COR-L47 (cell line): ENCODE results near the gene ZNF827.

ENCODE experiments used
- DNase-seq: peaks from one replicate; lab custom pipeline; 2025; lab: John Stamatoyannopoulos, UW

The ZNF827 gene

GRCh38 chr4:145824463-145824862 is 114.2 kb downstream of the ZNF827 start:
- DNase-seq = no peak

DNA sequence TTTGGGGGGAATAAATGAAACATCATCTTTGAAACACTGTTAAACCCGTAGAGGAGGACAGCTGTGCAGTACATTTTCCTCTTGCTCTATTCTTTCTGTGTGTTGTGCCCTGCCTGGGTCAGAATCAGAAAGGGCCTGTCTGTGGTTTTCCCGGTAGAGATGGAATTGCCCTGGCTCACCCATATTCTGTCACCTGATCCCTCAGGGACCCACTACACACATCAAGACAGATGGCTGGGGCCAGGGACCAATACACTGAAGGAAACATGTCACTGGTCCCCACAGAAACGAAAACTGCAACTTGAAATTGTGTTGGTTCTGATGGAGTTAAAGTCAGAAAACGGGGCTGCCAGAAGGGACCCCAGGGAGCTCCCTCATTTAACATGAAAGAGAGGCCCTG is 114.9 kb downstream of the ZNF827 start:
- no peak for DNase-seq

DNA sequence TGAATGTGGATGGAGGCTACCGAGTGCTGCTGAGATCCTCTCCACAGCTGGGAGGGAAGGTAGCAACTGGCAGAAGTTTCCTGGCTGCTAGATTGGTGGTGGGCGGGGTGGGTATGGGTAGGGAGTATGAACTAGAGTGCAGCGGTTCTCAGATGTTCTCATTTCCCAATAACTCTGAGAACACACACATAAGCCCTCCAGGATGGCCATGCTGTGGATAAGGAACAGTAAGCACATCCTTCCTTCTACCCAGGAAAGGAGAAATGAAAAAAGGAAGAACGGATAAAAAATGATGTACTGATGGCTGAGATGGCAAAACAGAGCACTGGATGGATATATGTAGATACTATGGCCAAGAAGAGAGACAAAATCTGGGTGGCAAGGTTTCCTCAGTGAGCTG is 116.0 kb downstream of the ZNF827 start:
- no peak for DNase-seq

- DNase-seq = no peak
Measured at GRCh38 chr4:145822181-145822580, 116.4 kb downstream of the ZNF827 start.

- no peak for DNase-seq
Measured at GRCh38 chr4:145821766-145822165, 116.9 kb downstream of the ZNF827 start.

DNA sequence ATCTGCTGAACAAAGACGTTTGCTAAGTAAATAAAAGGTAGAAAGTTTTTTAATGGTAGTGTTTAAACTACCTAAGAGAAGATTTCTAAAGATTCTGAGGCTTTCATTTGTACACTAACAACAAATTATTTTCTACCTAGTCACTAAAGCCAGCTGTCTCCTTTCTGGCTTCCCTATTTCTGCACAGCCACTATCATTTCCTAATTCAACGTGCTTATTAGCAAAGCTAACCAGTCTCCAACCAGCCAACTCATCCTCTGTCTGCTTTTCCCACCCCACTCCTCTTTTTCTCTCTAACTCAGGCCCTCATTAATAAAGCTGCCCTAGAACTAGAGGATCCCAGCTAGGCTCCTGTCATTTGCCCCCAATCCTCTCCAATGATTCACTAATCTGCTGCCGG is 118.2 kb downstream of the ZNF827 start:
- no peak for DNase-seq

DNA sequence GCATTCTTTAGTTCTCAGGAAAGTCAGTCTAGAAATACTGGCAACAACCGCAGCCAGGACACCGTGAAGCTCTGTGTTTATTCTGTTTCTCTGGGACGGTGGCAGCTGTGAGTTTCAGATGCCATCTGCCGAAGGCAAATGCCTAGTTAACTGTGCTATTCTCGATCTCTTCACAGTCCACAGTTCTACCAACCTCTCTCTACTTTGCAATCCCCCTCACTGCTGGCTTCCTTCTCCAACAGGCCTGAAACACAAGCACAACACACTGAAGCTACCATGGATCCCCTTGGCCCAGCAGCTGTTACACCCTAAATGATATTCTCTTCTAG is 118.8 kb downstream of the ZNF827 start:
- DNase-seq = no peak

GRCh38 chr4:145819101-145819852 is 119.3 kb downstream of the ZNF827 start:
- DNase-seq = no peak

DNA sequence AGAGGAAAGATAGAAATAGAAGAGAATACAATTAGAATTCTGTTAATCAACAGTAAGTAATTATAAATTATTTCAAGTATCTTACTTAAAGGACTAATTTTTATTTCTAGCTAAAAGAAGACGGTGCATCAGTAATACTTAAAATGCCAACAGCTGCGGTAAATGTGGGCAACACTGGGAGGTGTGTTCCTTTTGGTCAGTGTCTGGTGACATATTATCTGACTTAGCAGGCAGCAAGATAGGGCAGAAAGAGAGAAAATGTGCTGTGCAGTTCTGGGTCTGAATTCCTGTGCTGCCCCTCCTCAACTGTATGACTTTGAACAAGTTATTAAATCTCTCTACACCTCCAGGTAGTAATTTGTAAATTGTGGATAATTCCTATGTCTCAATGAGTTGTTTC is 120.6 kb downstream of the ZNF827 start:
- no peak for DNase-seq

- no peak for DNase-seq
Measured at GRCh38 chr4:145816091-145816490, 122.5 kb downstream of the ZNF827 start.

GRCh38 chr4:145815626-145816025 is 123.0 kb downstream of the ZNF827 start:
- no peak for DNase-seq

DNA sequence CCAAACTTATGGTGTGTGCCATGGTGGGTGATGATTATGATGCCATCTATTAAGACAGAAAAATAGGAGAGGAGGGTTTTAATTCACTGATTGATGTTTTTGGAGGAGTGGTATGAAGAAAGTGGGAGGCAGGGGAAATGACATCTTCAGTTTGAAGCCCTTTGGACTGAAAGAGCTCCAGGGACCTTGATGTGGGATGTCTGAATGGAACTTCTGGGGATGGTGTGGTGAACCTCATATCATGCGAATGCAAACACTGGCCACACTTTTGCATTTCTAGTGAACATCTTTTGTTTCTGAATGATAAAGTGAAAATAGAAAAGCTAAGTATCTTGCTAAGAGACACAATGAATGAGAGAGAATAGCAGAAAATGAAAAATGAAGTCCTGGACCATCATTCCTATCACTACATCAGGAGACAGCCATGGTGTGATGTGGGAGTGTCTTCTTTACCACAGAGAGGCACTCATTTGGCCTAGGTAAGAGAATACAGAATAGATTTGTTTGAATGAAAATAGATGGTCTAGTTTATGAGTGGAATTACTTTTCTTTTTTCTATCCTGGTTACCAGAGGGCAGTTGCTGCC is 123.5 kb downstream of the ZNF827 start:
- DNase-seq = no peak

GRCh38 chr4:145814246-145814645 is 124.4 kb downstream of the ZNF827 start:
- no peak for DNase-seq

GRCh38 chr4:145812919-145813318 is 125.7 kb downstream of the ZNF827 start:
- DNase-seq = no peak

DNA sequence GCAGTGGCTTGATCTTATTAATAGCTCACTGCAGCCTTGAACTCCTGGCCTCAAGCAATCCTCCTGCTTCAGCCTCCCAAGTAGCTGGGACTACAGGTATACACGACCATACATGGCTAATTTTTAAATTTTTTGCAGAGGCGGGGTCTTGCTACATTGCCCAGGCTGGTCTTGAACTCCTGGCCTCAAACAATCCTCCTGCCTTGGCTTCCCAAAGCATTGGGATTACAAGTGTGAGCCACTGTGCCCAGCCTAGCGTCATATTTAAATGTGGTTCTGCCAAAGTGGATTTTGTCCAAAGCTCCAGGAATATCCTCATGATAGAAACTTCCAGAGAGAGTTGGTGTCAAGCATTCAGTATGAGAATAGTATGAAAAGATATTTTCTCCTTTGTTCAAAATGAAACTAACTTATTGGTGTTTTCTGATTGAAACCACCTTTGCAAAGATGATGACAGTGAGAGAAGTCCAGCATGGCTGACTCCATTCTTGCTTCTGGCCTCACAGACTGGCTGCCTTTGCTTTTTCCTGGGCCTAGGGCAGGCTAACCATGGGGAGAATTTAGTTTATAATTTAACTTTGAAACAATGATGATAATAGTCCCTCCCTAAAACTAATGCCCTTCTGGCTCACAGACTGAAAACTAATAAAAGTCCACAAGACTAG is 129.6 kb downstream of the ZNF827 start:
- no peak for DNase-seq

DNA sequence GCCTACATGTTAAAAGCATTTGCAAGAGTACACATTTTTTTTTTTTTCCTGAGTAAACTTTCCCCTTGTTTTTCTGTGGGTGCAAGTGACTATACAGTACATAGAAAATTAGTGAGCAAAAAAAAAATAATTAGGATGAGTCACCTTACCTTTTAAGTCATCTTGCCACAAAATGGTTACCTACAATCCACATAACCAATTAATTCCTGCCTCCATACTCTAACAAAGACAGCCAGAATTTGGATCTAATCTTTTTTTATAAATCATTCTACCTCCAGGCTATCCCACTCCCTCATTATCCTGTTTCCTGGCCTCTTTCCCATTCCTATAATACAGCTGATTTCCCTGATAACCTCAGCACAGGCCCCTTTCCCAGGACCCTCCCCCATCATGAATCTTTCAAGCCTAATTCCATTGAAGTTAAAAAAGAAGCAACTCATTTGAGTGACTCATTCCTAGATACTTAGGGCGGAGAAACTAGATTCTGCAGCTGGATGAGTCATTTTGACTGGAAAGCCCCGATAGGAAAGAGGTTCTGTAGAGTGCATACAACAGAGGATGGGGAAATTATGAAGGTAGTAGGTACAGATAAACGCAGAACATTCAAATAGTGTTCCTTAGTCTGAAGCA is 130.5 kb downstream of the ZNF827 start:
- no peak for DNase-seq

GRCh38 chr4:145805490-145805889 is 133.1 kb downstream of the ZNF827 start:
- no peak for DNase-seq

GRCh38 chr4:145804116-145804515 is 134.5 kb downstream of the ZNF827 start:
- DNase-seq = no peak

DNA sequence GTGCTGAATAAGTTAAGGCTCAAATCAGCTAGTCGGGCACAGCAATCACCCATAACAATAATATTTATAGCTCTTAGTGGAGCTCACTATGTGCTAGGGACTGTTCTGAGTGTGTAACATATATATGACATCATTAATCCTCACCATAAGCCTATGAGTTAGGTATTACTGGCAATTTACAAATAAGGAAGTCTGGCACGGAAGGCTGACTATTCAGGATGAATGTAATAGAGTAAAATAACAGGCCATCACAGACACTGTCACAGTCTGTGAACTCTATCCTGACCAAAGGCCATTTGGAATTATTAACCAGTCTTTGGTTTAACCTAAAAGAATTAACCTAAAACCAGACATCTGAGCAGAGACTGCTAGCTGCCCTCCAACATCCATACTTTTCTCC is 139.4 kb downstream of the ZNF827 start:
- DNase-seq = no peak

GRCh38 chr4:145797278-145797677 is 141.3 kb downstream of the ZNF827 start:
- DNase-seq = no peak

GRCh38 chr4:145796346-145796745 is 142.3 kb downstream of the ZNF827 start:
- DNase-seq = no peak

- DNase-seq = no peak
Measured at GRCh38 chr4:145795521-145795920, 143.1 kb downstream of the ZNF827 start.

DNA sequence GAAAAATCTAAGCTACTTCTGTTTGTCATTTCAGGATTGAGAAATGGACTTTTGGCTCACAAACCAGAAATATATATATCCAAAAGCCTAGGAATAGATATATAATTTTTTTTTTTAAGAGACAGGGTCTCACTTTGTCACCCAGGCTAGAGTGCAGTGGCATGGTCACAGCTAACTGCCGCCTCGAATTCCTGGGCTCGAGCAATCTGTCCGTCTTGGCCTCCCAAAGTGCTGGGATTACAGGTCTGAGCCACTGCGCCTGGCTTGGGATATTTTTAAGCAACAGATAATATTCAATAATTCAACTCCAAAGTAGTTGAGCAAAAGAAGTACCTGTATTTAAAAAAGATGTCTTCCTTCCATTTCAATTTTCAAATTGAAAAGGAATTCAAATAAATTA is 146.2 kb downstream of the ZNF827 start:
- no peak for DNase-seq
